ENCODE measurements around the gene C12orf75.
A peak's percentile ranks its signal among the peaks of the same experiment; 100 is the strongest.

C12orf75 gene

DNA sequence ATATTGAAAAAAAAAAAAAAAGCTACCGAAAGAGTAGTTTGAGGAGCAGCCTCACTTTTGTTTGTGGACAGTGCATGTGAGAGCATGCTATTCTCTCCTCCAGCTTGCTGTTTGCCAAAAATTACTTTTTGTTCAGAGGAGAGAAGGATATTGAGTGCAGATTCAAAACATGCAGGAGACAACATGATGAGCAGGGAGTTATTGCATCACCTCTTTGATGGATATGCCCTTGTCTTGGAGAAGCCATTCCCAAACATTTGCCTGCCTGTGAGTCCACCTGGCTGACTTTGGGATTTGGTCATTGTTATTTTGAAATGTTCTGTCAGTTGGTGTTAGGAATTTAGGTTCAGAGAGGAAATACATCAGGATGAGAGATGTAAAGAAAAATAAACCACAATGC is 2.4 kb downstream of the C12orf75 start:
- DNase-seq (ENCODE audit: low read depth), result no peak
- no peak overlapping the region for H3K4me3 ChIP-seq (ENCODE audit: low read length)
- TF ChIP-seq CTCF (IDR thresholded peaks at IDR 0.05; ENCODE audit: insufficient read depth, low read depth, low read length, missing control alignments), result no peak

GRCh38 chr12:105334001-105334400 is 3.5 kb downstream of the C12orf75 start:
- DNase-seq (ENCODE audit: low read depth), result no peak
- no peak overlapping the region for H3K4me3 ChIP-seq (ENCODE audit: low read length)
- TF ChIP-seq CTCF (IDR thresholded peaks at IDR 0.05; ENCODE audit: insufficient read depth, low read depth, low read length, missing control alignments), result no peak

- no peak overlapping the region for H3K4me3 ChIP-seq (ENCODE audit: low read length)
- no peak for TF ChIP-seq CTCF (IDR thresholded peaks at IDR 0.05; ENCODE audit: insufficient read depth, low read depth, low read length, missing control alignments)
- DNase-seq (ENCODE audit: low read depth), result peak; percentile 83
These were observed 4.1 kb downstream of the C12orf75 start for GRCh38 chr12:105334582-105334981.

GRCh38 chr12:105335856-105336255 is 5.4 kb downstream of the C12orf75 start:
- TF ChIP-seq CTCF (IDR thresholded peaks at IDR 0.05; ENCODE audit: insufficient read depth, low read depth, low read length, missing control alignments), result no peak
- no peak for DNase-seq (ENCODE audit: low read depth)
- H3K4me3 ChIP-seq (ENCODE audit: low read length), result no peak overlapping the region

DNA sequence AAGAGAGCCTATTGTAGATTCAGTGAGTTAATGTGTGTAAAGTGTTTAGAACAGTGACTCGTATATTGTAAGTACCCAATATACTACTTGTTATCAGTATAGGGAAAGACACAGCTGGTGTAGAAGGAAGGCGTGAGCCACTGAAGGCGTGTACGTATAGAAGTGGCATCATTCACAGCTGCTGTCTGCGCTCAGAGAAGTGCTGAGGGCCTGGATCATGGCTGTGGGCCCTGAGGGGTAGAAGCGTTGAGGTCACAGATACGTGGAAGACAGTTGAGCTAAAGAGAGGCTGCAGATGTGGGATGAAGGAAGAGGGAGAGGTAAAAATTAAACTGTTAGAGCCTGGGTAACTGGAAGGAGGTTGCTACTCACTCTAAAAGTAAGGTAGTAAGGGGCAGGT is 5.9 kb downstream of the C12orf75 start:
- no peak for TF ChIP-seq CTCF (IDR thresholded peaks at IDR 0.05; ENCODE audit: insufficient read depth, low read depth, low read length, missing control alignments)
- H3K4me3 ChIP-seq (ENCODE audit: low read length), result no peak overlapping the region

DNA sequence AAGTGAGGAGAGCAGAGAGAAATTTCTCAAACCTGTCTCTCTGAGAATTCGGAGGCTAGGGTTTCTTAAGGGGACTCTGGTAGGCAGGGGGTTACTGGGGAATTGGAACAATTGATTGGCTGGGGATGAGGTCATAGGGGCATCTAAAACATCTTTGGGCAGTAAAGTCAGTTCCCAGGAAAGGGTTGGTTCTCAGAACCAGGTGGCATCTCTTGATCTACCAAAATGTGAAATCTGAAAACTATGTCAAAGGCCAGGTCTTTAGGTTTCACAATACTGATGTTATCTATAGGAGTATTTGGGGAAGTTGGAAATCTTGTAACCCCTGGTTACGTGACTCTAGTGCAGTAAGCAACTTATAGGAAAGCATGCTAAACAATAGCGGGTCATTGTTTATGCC is 6.9 kb downstream of the C12orf75 start:
- DNase-seq (ENCODE audit: low read depth), result no peak
- TF ChIP-seq CTCF (IDR thresholded peaks at IDR 0.05; ENCODE audit: insufficient read depth, low read depth, low read length, missing control alignments), result no peak
- H3K4me3 ChIP-seq (ENCODE audit: low read length), result no peak overlapping the region

More for the DNA sequence above, 5.9 kb downstream of the C12orf75 start:
- DNase-seq (ENCODE audit: low read depth), result no peak

- H3K4me3 ChIP-seq (ENCODE audit: low read length), result no peak overlapping the region
- DNase-seq (ENCODE audit: low read depth), result no peak
- TF ChIP-seq CTCF (IDR thresholded peaks at IDR 0.05; ENCODE audit: insufficient read depth, low read depth, low read length, missing control alignments), result no peak
These were observed 8.5 kb downstream of the C12orf75 start for GRCh38 chr12:105338966-105339365.

Measured in epithelial cell of esophagus (primary cell).